A549 (cell line): ENCODE measurements around the gene SEPTIN12. TPM values are rescaled to one million over a fixed set of nuclear protein-coding genes. Genes with fewer than 3 reads are reported as not detected.
A peak's percentile ranks its signal among the peaks of the same experiment; 100 is the strongest.

ENCODE experiments used
- ATAC-seq, 2 experiments: fragments of 200-7000 bp in 1 of 2; fragments of >200 bp in 1 of 2; cut with Nextera tagmentation in 1 of 2; cut with Tn5 transposase in 1 of 2; 3 replicates each; pipeline versions ENCODE4 v1.8.0 to v1.9.1; 2018 to 2020; ENCODE audit warnings: mild to moderate bottlenecking in 1 of 2, moderate library complexity in 1 of 2
- CTCF ChIA-PET: fragments of 300-600 bp; sonication (Branson Sonifier 250); formaldehyde crosslinking; extraction: SDS; loops from one replicate; lab custom pipeline; 2021; ENCODE audit warnings: antibody characterized with exemption, inconsistent platforms; lab: Yijun Ruan, JAX
- POLR2A ChIA-PET: fragments of 350-600 bp; formaldehyde crosslinking; extraction: SDS; loops from one replicate; lab custom pipeline; 2021; ENCODE audit warnings: antibody characterized with exemption, inconsistent platforms; lab: Yijun Ruan, JAX
- DNase-seq, 2 experiments: peaks; one replicate each; pipeline versions ENCODE4 v3.0.0 to v3.0.0-alpha.2; 2011 to 2016; ENCODE audit warnings: low read depth in 1 of 2, low spot score in 1 of 2
- FAIRE-seq: peaks from 2 replicates; lab custom pipeline; 2011; peaks lifted over from hg19 to GRCh38; lab: Jason Lieb, UNC
- H3K27ac ChIP-seq, 2 experiments: fragments of >200 bp; sonication (Bioruptor Twin); formaldehyde crosslinking; 3 replicates each; pipeline ENCODE4 v1.5.1; 2016 to 2017
- H3K4me1 ChIP-seq: fragments of >200 bp; sonication (Bioruptor Twin); formaldehyde crosslinking; 3 replicates; pipeline ENCODE4 v1.6.1; 2016
- H3K4me2 ChIP-seq: fragments of >200 bp; sonication (Bioruptor Twin); formaldehyde crosslinking; 3 replicates; pipeline ENCODE4 v1.6.1; 2016
- H3K4me3 ChIP-seq: fragments of >200 bp; sonication (Bioruptor Twin); formaldehyde crosslinking; 3 replicates; pipeline ENCODE4 v1.5.1; 2016
- H3K9me3 ChIP-seq: fragments of >200 bp; sonication (Bioruptor Twin); formaldehyde crosslinking; 3 replicates; pipeline ENCODE4 v1.6.1; 2016
- ATOH8 ChIP-seq: fragments of 250-450 bp; sonication (Bioruptor Pico); IDR thresholded peaks from 2 replicates; pipeline ENCODE4 v1.5.0; 2020; ENCODE audit warnings: low read depth, mild to moderate bottlenecking, moderate library complexity
- BCL3 ChIP-seq: fragments of >200 bp; sonication (Bioruptor Twin); formaldehyde crosslinking; IDR thresholded peaks from 3 replicates; pipeline ENCODE4 v1.6.1; 2016
- BHLHE40 ChIP-seq: IDR thresholded peaks from 2 replicates; pipeline ENCODE4 v1.6.1; 2012; ENCODE audit warnings: low read depth, low read length, inconsistent platforms
- CBX2 ChIP-seq: fragments of 200-600 bp; sonication (generic); IDR thresholded peaks from 2 replicates; pipeline ENCODE4 v1.6.1; 2016; ENCODE audit warnings: low read depth, mild to moderate bottlenecking, borderline replicate concordance
- CBX8 ChIP-seq: fragments of 200-600 bp; sonication (generic); IDR thresholded peaks from 2 replicates; pipeline ENCODE4 v1.6.1; 2016
- CHD2 ChIP-seq: fragments of 150-350 bp; IDR thresholded peaks from 2 replicates; pipeline ENCODE4 v1.6.1; 2014; ENCODE audit warnings: low read length; ENCODE audit not compliant: partially characterized antibody
- CHD4 ChIP-seq: fragments of 200-600 bp; sonication (generic); IDR thresholded peaks from 2 replicates; pipeline ENCODE4 v1.6.1; 2016; ENCODE audit warnings: antibody characterized with exemption, mild to moderate bottlenecking, borderline replicate concordance
- EHF ChIP-seq: fragments of 250-450 bp; sonication (Bioruptor Pico); IDR thresholded peaks from 2 replicates; pipeline ENCODE4 v1.5.0; 2020; ENCODE audit warnings: mild to moderate bottlenecking
- EHMT2 ChIP-seq: fragments of 200-600 bp; sonication (generic); IDR thresholded peaks from 2 replicates; pipeline ENCODE4 v1.6.1; 2016; ENCODE audit warnings: antibody characterized with exemption, low read depth, mild to moderate bottlenecking, moderate library complexity
- EP300 ChIP-seq, 2 experiments: fragments of >200 bp; sonication (Bioruptor Twin); formaldehyde crosslinking; IDR thresholded peaks; 2 replicates in 1 of 2; 3 replicates in 1 of 2; pipeline ENCODE4 v1.6.1; 2016 to 2017
- GATA3 ChIP-seq: IDR thresholded peaks from 2 replicates; pipeline ENCODE4 v1.6.1; 2012; ENCODE audit warnings: borderline replicate concordance
- HDAC2 ChIP-seq: fragments of 200-600 bp; sonication (generic); IDR thresholded peaks from 2 replicates; pipeline ENCODE4 v1.6.1; 2016
- HES2 ChIP-seq: fragments of >200 bp; sonication (Bioruptor Twin); formaldehyde crosslinking; IDR thresholded peaks from 2 replicates; pipeline ENCODE4 v1.6.1; 2016
- HEYL ChIP-seq: fragments of 250-450 bp; sonication (Bioruptor Pico); IDR thresholded peaks from 2 replicates; pipeline ENCODE4 v1.8.0; 2021; ENCODE audit warnings: mild to moderate bottlenecking, moderate library complexity
- HOXA7 ChIP-seq: fragments of 250-450 bp; sonication (Bioruptor Pico); IDR thresholded peaks from 2 replicates; pipeline ENCODE4 v1.5.0; 2020; ENCODE audit warnings: mild to moderate bottlenecking, moderate library complexity
- HOXB5 ChIP-seq: fragments of 250-450 bp; sonication (Bioruptor Pico); IDR thresholded peaks from 2 replicates; pipeline ENCODE4 v1.5.0; 2020; ENCODE audit warnings: mild to moderate bottlenecking, moderate library complexity
- JUN ChIP-seq, 2 experiments: fragments of >200 bp; sonication (Bioruptor Twin); formaldehyde crosslinking; IDR thresholded peaks; 2 replicates in 1 of 2; 3 replicates in 1 of 2; pipeline ENCODE4 v1.6.1; 2016 to 2017
- KDM1A ChIP-seq: fragments of 200-600 bp; sonication (generic); IDR thresholded peaks from 2 replicates; pipeline ENCODE4 v1.6.1; 2016; ENCODE audit warnings: low read depth, mild to moderate bottlenecking
- KDM5A ChIP-seq: fragments of 200-600 bp; sonication (generic); IDR thresholded peaks from 2 replicates; pipeline ENCODE4 v1.6.1; 2016; ENCODE audit warnings: antibody characterized with exemption, mild to moderate bottlenecking
- MAX ChIP-seq: IDR thresholded peaks from 2 replicates; pipeline ENCODE4 v1.6.1; 2012
- MAZ ChIP-seq: fragments of 150-350 bp; IDR thresholded peaks from 2 replicates; pipeline ENCODE4 v1.6.1; 2014; ENCODE audit warnings: antibody characterized with exemption, low read depth, low read length, borderline replicate concordance
- MYC ChIP-seq: IDR thresholded peaks from 2 replicates; pipeline ENCODE4 v1.6.1; 2012; ENCODE audit warnings: mild to moderate bottlenecking, inconsistent platforms, low read length, improper control_type of control experiment, borderline replicate concordance
- NPAS2 ChIP-seq: fragments of 250-450 bp; sonication (Bioruptor Pico); IDR thresholded peaks from 2 replicates; pipeline ENCODE4 v1.8.0; 2022; ENCODE audit warnings: mild to moderate bottlenecking, moderate library complexity, borderline replicate concordance
- PHF8 ChIP-seq: fragments of 200-600 bp; sonication (generic); IDR thresholded peaks from 2 replicates; pipeline ENCODE4 v1.6.1; 2016; ENCODE audit warnings: low read depth, mild to moderate bottlenecking, antibody characterized with exemption, moderate library complexity, borderline replicate concordance
- POLR2A ChIP-seq: IDR thresholded peaks from 2 replicates; pipeline ENCODE4 v1.6.1; 2012; ENCODE audit warnings: mild to moderate bottlenecking, low read length
- POLR2AphosphoS2 ChIP-seq: conservative IDR thresholded peaks from 2 replicates; pipeline ENCODE4 v1.6.1; 2012; ENCODE audit warnings: low read length, improper control_type of control experiment, inconsistent platforms
- RAD21 ChIP-seq, 2 experiments: fragments of >200 bp in 1 of 2; sonication (Bioruptor Twin) in 1 of 2; formaldehyde crosslinking in 1 of 2; IDR thresholded peaks in 1 of 2; conservative IDR thresholded peaks in 1 of 2; 2 replicates in 1 of 2; 3 replicates in 1 of 2; pipeline ENCODE4 v1.6.1; 2012 to 2018; ENCODE audit warnings: inconsistent platforms in 1 of 2
- RARB ChIP-seq: fragments of 250-450 bp; sonication (Bioruptor Pico); IDR thresholded peaks from 2 replicates; pipeline ENCODE4 v1.8.0; 2021; ENCODE audit warnings: mild to moderate bottlenecking, moderate library complexity
- SMC3 ChIP-seq: fragments of >200 bp; sonication (Bioruptor Twin); formaldehyde crosslinking; IDR thresholded peaks from 3 replicates; pipeline ENCODE4 v1.6.1; 2018; ENCODE audit warnings: inconsistent platforms
- SREBF2 ChIP-seq: fragments of 450-650 bp; IDR thresholded peaks from 2 replicates; pipeline ENCODE4 v1.6.1; 2014; ENCODE audit warnings: mild to moderate bottlenecking, moderate library complexity
- ZC3H11A ChIP-seq: fragments of 450-650 bp; IDR thresholded peaks from 2 replicates; pipeline ENCODE4 v1.6.1; 2014; ENCODE audit warnings: antibody characterized with exemption, mild to moderate bottlenecking
- ZFP36 ChIP-seq: fragments of 450-650 bp; IDR thresholded peaks from 2 replicates; pipeline ENCODE4 v1.6.1; 2014; ENCODE audit warnings: borderline replicate concordance; ENCODE audit not compliant: partially characterized antibody
- WGBS: methylation state at CpG from one replicate; pipeline ENCODE4 v1.1.6; 2017; ENCODE audit errors: missing lambda C conversion rate; 5-methylcytosine and 5-hydroxymethylcytosine counted together
- polyA plus RNA-seq, 4 experiments: library from polyadenylated mRNA; depleted of rRNA in 3 of 4; stranded (reverse); fragments of >200 nt; fragmentation: RNase III in 1 of 4; extraction: RNeasy Plus Mini Kit Qiagen cat#74134 plus additional on column Dnase treatment in 1 of 4; gene quantifications; 2 replicates in 3 of 4; 3 replicates in 1 of 4; pipeline ENCODE4 v1.2.3, GENCODE V29; 2011 to 2017
- TF ChIP-seq, protein P1 (sequence below): fragments of 200-600 bp; sonication (generic); IDR thresholded peaks from 2 replicates; pipeline ENCODE4 v1.6.1; 2016; ENCODE audit warnings: antibody characterized with exemption, mild to moderate bottlenecking, moderate library complexity
- TF ChIP-seq, protein P2 (sequence below): fragments of 150-350 bp; IDR thresholded peaks from 2 replicates; pipeline ENCODE4 v1.6.1; 2014; ENCODE audit warnings: low read depth, mild to moderate bottlenecking, low read length

Gene SEPTIN12
- polyA plus RNA-seq, 2 of the 4 experiments (the other 2 are of a cell fraction): 0.14 TPM; not detected in 1

DNA sequence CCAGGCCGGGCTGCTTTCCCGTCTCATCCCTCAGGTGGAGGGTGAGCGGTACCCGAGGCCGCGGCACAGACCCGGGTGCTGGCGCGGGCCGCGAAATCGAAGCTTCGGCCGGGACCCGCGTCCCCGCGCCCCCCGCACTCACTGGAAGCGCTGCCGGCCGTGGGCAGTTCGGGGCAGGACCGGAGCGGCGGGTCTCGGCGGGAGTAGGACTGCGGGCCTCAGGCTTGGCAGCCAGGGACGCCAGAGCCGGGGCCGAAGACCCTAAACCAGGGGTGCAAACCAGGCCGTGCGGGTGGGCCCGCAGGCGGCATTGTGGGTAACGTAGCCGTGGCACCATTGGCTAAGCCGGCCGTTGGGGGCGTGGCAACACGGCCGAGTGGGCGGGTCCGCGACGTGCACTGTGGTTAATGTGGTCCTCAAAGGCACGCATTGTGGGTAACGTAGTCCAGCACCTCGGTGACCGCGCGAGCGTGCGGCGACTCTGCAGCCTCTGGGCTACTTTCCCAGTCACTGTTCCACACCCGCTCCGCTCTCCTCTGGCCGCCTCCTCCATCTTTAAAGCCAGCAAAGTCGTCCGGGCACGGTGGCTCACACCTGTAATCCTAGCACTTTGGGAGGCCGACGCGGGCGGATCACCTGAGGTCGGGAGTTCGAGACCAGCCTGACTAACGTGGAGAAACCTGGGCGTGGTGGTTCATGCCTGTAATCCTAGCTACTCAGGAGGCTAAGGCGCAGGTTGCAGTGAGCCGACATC is 21.1 kb downstream of the SEPTIN12 start, which contains the start of gene ZNF500:
ZNF500 (minus strand) TSS at position 288 of the 754 bp plus-strand sequence. CDS start 1,184 bp downstream, outside the sequence.
- peak within 1 kb of the TSS; percentile 86 for H3K4me2 ChIP-seq
- H3K9me3 ChIP-seq: no peaks in the 10 kb centered on the region
- peak; percentile 86 to 94 for ATAC-seq
- no peak for FAIRE-seq
- peak; percentile 96 to 97 for DNase-seq
- H3K4me3 ChIP-seq: peak within 1 kb of the TSS; percentile 81
- H3K27ac ChIP-seq: peak within 1 kb of the TSS; percentile 84 to 98
- H3K4me1 ChIP-seq: peaks cover 17% of the 10 kb centered on the region; the same call in 2 of the 3 replicates
- WGBS: 2% methylated on average over 17 of the region's 72 CpGs
- ChIA-PET CTCF (interaction anchor here (0.7 to 1.2 kb wide), 4 partner anchors 103 to 189 kb away, joined by 3 to 5 read pairs (median 3); no protein-coding TSS in a partner anchor), POLR2A (interaction anchor here (1.3 to 2.3 kb wide), 3 partner anchors 32 to 151 kb away, joined by 3 to 25 read pairs (median 5); partner anchors contain the start of genes ANKS3 and DNAAF8)
- TF ChIP-seq NPAS2 (CRISPR knock-in tag) (no peak), POLR2AphosphoS2 (no peak), KDM1A (peak; percentile 63; the same call in 1 of the 2 replicates), GATA3 (peak; percentile 30; the same call in 1 of the 2 replicates), ZC3H11A (no peak), CBX8 (no peak), EHMT2 (no peak), HDAC2 (no peak), EHF (CRISPR knock-in tag) (no peak), ZFP36 (no peak), EP300 (IDR thresholded peaks at IDR 0.05) (no peak), HES2 (no peak), CHD4 (no peak), JUN (IDR thresholded peaks at IDR 0.05) (peak; percentile 50 to 70; a peak in 4 of 5 replicates), CBX2 (no peak), SREBF2 (no peak), ATOH8 (CRISPR knock-in tag) (no peak), MYC (peak; percentile 58; the same call in 1 of the 2 replicates), HOXB5 (CRISPR knock-in tag) (no peak), HOXA7 (CRISPR knock-in tag) (no peak), BHLHE40 (no peak), MAX (peak; percentile 87), MAZ (no peak), HEYL (CRISPR knock-in tag) (no peak), SMC3 (no peak), CHD2 (no peak), KDM5A (peak; percentile 61; the same call in 1 of the 2 replicates), RAD21 (conservative IDR thresholded peaks at IDR 0.05 in 1 of 2, IDR thresholded peaks at IDR 0.05 in 1 of 2) (no peak), RARB (CRISPR knock-in tag) (no peak), PHF8 (peak; percentile 89), POLR2A (peak; percentile 75), BCL3 (peak; percentile 61; the same call in 1 of the 3 replicates)
- TF ChIP-seq, protein P1, sequence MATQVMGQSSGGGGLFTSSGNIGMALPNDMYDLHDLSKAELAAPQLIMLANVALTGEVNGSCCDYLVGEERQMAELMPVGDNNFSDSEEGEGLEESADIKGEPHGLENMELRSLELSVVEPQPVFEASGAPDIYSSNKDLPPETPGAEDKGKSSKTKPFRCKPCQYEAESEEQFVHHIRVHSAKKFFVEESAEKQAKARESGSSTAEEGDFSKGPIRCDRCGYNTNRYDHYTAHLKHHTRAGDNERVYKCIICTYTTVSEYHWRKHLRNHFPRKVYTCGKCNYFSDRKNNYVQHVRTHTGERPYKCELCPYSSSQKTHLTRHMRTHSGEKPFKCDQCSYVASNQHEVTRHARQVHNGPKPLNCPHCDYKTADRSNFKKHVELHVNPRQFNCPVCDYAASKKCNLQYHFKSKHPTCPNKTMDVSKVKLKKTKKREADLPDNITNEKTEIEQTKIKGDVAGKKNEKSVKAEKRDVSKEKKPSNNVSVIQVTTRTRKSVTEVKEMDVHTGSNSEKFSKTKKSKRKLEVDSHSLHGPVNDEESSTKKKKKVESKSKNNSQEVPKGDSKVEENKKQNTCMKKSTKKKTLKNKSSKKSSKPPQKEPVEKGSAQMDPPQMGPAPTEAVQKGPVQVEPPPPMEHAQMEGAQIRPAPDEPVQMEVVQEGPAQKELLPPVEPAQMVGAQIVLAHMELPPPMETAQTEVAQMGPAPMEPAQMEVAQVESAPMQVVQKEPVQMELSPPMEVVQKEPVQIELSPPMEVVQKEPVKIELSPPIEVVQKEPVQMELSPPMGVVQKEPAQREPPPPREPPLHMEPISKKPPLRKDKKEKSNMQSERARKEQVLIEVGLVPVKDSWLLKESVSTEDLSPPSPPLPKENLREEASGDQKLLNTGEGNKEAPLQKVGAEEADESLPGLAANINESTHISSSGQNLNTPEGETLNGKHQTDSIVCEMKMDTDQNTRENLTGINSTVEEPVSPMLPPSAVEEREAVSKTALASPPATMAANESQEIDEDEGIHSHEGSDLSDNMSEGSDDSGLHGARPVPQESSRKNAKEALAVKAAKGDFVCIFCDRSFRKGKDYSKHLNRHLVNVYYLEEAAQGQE: no peak
- TF ChIP-seq, protein P2, sequence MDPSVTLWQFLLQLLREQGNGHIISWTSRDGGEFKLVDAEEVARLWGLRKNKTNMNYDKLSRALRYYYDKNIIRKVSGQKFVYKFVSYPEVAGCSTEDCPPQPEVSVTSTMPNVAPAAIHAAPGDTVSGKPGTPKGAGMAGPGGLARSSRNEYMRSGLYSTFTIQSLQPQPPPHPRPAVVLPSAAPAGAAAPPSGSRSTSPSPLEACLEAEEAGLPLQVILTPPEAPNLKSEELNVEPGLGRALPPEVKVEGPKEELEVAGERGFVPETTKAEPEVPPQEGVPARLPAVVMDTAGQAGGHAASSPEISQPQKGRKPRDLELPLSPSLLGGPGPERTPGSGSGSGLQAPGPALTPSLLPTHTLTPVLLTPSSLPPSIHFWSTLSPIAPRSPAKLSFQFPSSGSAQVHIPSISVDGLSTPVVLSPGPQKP: no peak
